Upper lobe of left lung (tissue), 4 donors: ENCODE measurements around the gene CACNA1S.

Experiments used
- EP300 ChIP-seq, 4 donors: sonication (generic); formaldehyde crosslinking; IDR thresholded peaks; one replicate each; pipeline ENCODE4 v1.5.1; 2017; ENCODE audit warnings: antibody characterized with exemption in 4 of 4, control low read depth in 2 of 4
- POLR2A ChIP-seq, 4 donors: fragments of 450-650 bp; IDR thresholded peaks; one replicate each; pipeline ENCODE4 v1.5.1; 2016 to 2017; ENCODE audit warnings: antibody characterized with exemption in 4 of 4, mild to moderate bottlenecking in 2 of 4
- POLR2AphosphoS5 ChIP-seq, 2 donors: sonication (generic); formaldehyde crosslinking; IDR thresholded peaks; one replicate each; pipeline ENCODE4 v1.5.1; 2017; ENCODE audit warnings: antibody characterized with exemption in 2 of 2
- TF ChIP-seq, protein P1 (sequence below), 6 experiments: fragments of 450-650 bp in 4 of 6; fragments of 200-600 bp in 2 of 6; sonication (generic) in 2 of 6; IDR thresholded peaks; one replicate each; pipeline ENCODE4 v1.5.1; 2016 to 2019; ENCODE audit warnings: antibody characterized with exemption in 6 of 6

DNA sequence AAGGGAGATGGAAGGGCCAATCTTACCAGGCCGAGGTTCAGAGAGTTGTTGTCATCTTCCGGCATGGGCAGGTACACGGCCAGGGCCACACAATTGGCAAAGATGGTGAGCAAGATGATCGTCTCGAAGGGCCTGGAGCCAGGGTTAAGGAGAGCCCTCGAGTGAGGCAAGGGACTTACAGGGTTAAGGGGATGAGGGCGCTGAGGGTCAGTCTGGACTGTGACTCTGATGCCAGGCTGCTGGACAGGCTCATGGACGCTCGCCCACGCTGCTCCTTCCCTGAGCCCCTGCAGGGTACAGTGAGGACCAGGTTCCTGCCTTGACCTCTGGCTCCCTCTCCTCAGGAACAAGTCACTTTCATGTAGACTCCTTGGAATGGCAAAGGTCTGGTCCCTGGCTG lies 2.1 kb downstream of the CACNA1S start:
- no peak for TF ChIP-seq POLR2A (IDR thresholded peaks at IDR 0.05)
- TF ChIP-seq, protein P1, sequence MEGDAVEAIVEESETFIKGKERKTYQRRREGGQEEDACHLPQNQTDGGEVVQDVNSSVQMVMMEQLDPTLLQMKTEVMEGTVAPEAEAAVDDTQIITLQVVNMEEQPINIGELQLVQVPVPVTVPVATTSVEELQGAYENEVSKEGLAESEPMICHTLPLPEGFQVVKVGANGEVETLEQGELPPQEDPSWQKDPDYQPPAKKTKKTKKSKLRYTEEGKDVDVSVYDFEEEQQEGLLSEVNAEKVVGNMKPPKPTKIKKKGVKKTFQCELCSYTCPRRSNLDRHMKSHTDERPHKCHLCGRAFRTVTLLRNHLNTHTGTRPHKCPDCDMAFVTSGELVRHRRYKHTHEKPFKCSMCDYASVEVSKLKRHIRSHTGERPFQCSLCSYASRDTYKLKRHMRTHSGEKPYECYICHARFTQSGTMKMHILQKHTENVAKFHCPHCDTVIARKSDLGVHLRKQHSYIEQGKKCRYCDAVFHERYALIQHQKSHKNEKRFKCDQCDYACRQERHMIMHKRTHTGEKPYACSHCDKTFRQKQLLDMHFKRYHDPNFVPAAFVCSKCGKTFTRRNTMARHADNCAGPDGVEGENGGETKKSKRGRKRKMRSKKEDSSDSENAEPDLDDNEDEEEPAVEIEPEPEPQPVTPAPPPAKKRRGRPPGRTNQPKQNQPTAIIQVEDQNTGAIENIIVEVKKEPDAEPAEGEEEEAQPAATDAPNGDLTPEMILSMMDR (IDR thresholded peaks at IDR 0.05): no peak
- TF ChIP-seq EP300 (IDR thresholded peaks at IDR 0.05): no peak
- no peak for TF ChIP-seq POLR2AphosphoS5 (IDR thresholded peaks at IDR 0.05)
